Sigmoid colon (tissue), 7 donors: Measurements from ENCODE around the gene KLF5. TPM values are rescaled to one million over a fixed set of nuclear protein-coding genes. Genes with fewer than 3 reads are reported as not detected.

Experiments used
- DNase-seq: peaks from one replicate; pipeline ENCODE4 v3.0.0-alpha.2; 2019
- H3K27ac ChIP-seq, 4 donors: fragments of 200-600 bp; sonication (generic); one replicate each; pipeline ENCODE4 v1.5.1; 2016 to 2019; ENCODE audit warnings: mild to moderate bottlenecking in 1 of 4
- H3K27me3 ChIP-seq, 3 donors: fragments of 200-600 bp; sonication (generic); one replicate each; pipeline ENCODE4 v1.5.1; 2019; ENCODE audit warnings: mild to moderate bottlenecking in 1 of 3
- H3K36me3 ChIP-seq, 4 donors: fragments of 200-600 bp; sonication (generic); one replicate each; pipeline ENCODE4 v1.5.1; 2016 to 2019
- H3K4me1 ChIP-seq, 4 donors: fragments of 200-600 bp; sonication (generic); one replicate each; pipeline ENCODE4 v1.5.1; 2017 to 2019
- H3K4me3 ChIP-seq, 4 donors: fragments of 200-600 bp; sonication (generic); one replicate each; pipeline ENCODE4 v1.5.1; 2017 to 2019; ENCODE audit warnings: mild to moderate bottlenecking in 2 of 4, moderate library complexity in 1 of 4
- H3K9me3 ChIP-seq, 4 donors: fragments of 200-600 bp in 3 of 4; sonication (generic) in 3 of 4; one replicate each; pipeline versions ENCODE4 v1.5.1 to v1.6.1; 2013 to 2019
- CTCF ChIP-seq, 4 experiments: fragments of 450-650 bp in 3 of 4; fragments of 200-600 bp in 1 of 4; IDR thresholded peaks; one replicate each; pipeline ENCODE4 v1.5.1; 2016 to 2019; ENCODE audit warnings: antibody characterized with exemption in 4 of 4, mild to moderate bottlenecking in 3 of 4, moderate library complexity in 2 of 4
- EP300 ChIP-seq, 4 donors: sonication (generic); formaldehyde crosslinking; IDR thresholded peaks; one replicate each; pipeline ENCODE4 v1.6.1; 2017; ENCODE audit warnings: antibody characterized with exemption in 4 of 4
- POLR2A ChIP-seq, 2 donors: fragments of 450-650 bp; IDR thresholded peaks; one replicate each; pipeline ENCODE4 v1.6.1; 2016; ENCODE audit warnings: antibody characterized with exemption in 2 of 2, mild to moderate bottlenecking in 2 of 2, moderate library complexity in 2 of 2
- POLR2AphosphoS5 ChIP-seq, 4 donors: sonication (generic); formaldehyde crosslinking; IDR thresholded peaks; one replicate each; pipeline ENCODE4 v1.6.1; 2017; ENCODE audit warnings: antibody characterized with exemption in 4 of 4
- WGBS, 2 donors: extraction: QIAGEN DNeasy Blood & Tissue Kit; methylation state at CpG; one replicate each; pipeline ENCODE4 v1.1.7; 2013; 5-methylcytosine and 5-hydroxymethylcytosine counted together
- intact Hi-C: fragments of 100-400 bp; cut with DNase I; formaldehyde crosslinking; loops from one replicate; pipeline ENCODE4 v1.15.1; 2023
- polyA plus RNA-seq, 3 donors: library from polyadenylated mRNA; stranded (reverse); fragments of 200-250 nt; gene quantifications; one replicate each; pipeline ENCODE4 v1.2.3, GENCODE V29; 2013
- total RNA-seq, 4 donors: library from RNA; depleted of rRNA; stranded (reverse); fragments of >200 nt; gene quantifications; one replicate each; pipeline ENCODE4 v1.1.0, GENCODE V29; 2016
- donor health status: healthy with polysubstance abuse.
- donor health status: Bipolar disorder and iron deficiency.
- donor health status: healthy.

The KLF5 gene
- total and polyA plus RNA-seq, 7 donors, result 2.3 to 169 (median 3.6) TPM

- H3K36me3 ChIP-seq, result no peaks in the 10 kb centered on the region
- peaks cover 0 to 2% (median 0%) of the 10 kb centered on the region in 4 donors for H3K9me3 ChIP-seq
- TF ChIP-seq EP300 (IDR thresholded peaks at IDR 0.05) (no peak), POLR2AphosphoS5 (IDR thresholded peaks at IDR 0.05) (no peak), CTCF (IDR thresholded peaks at IDR 0.05) (no peak)
- intact Hi-C loops, result no loop called here
- H3K27ac ChIP-seq, result no peak overlapping the region
- no peaks in the 10 kb centered on the region for H3K4me1 ChIP-seq
- no peak for DNase-seq
- 28 to 68% methylated on average over 4 of the region's 4 CpGs for WGBS, 2 donors
- H3K27me3 ChIP-seq, result no peaks in the 10 kb centered on the region
- H3K4me3 ChIP-seq, result no peak overlapping the region
These were observed 24.1 kb downstream of the KLF5 start for GRCh38 chr13:73082895-73083294.

GRCh38 chr13:73088332-73088935 is 29.6 kb downstream of the KLF5 start:
- H3K27me3 ChIP-seq, result no peaks in the 10 kb centered on the region
- TF ChIP-seq EP300 (IDR thresholded peaks at IDR 0.05) (no peak), POLR2A (IDR thresholded peaks at IDR 0.05) (no peak)
- H3K9me3 ChIP-seq, result peaks cover 0 to 10% (median 0%) of the 10 kb centered on the region in 4 donors
- no peak for DNase-seq
- H3K4me3 ChIP-seq, result no peak overlapping the region
- no peaks in the 10 kb centered on the region for H3K36me3 ChIP-seq
- intact Hi-C loops, result no loop called here
- WGBS, 2 donors, result 85 to 95% methylated on average over 4 of the region's 4 CpGs
- no peaks in the 10 kb centered on the region for H3K4me1 ChIP-seq
- no peak overlapping the region for H3K27ac ChIP-seq

GRCh38 chr13:73089213-73089612 is 30.4 kb downstream of the KLF5 start:
- H3K36me3 ChIP-seq, result no peaks in the 10 kb centered on the region
- no peak for TF ChIP-seq EP300 (IDR thresholded peaks at IDR 0.05)
- no peak for TF ChIP-seq CTCF (IDR thresholded peaks at IDR 0.05)
- no peak for TF ChIP-seq POLR2A (IDR thresholded peaks at IDR 0.05)
- TF ChIP-seq POLR2AphosphoS5 (IDR thresholded peaks at IDR 0.05), result no peak
- H3K4me3 ChIP-seq, result no peak overlapping the region
- H3K27me3 ChIP-seq, result no peaks in the 10 kb centered on the region
- no peak for DNase-seq
- WGBS, 2 donors, result 80 to 93% methylated on average over 4 of the region's 4 CpGs
- no peaks in the 10 kb centered on the region for H3K4me1 ChIP-seq
- intact Hi-C loops, result no loop called here
- peaks cover 0 to 10% (median 0%) of the 10 kb centered on the region in 4 donors for H3K9me3 ChIP-seq
- no peak overlapping the region for H3K27ac ChIP-seq

GRCh38 chr13:73090116-73090822 is 31.5 kb downstream of the KLF5 start:
- H3K4me3 ChIP-seq, result no peak overlapping the region
- DNase-seq, result no peak
- H3K9me3 ChIP-seq, result peaks cover 0 to 10% (median 0%) of the 10 kb centered on the region in 4 donors
- 18 to 51% methylated on average over 8 of the region's 8 CpGs for WGBS, 2 donors
- TF ChIP-seq POLR2A (IDR thresholded peaks at IDR 0.05) (no peak), POLR2AphosphoS5 (IDR thresholded peaks at IDR 0.05) (no peak), CTCF (IDR thresholded peaks at IDR 0.05) (no peak), EP300 (IDR thresholded peaks at IDR 0.05) (no peak)
- intact Hi-C loops, result no loop called here
- no peaks in the 10 kb centered on the region for H3K36me3 ChIP-seq
- H3K27me3 ChIP-seq, result no peaks in the 10 kb centered on the region
- no peak overlapping the region for H3K27ac ChIP-seq
- no peaks in the 10 kb centered on the region for H3K4me1 ChIP-seq

GRCh38 chr13:73090823-73091187 is 32.0 kb downstream of the KLF5 start:
- H3K4me1 ChIP-seq, result no peaks in the 10 kb centered on the region
- no peaks in the 10 kb centered on the region for H3K27me3 ChIP-seq
- TF ChIP-seq CTCF (IDR thresholded peaks at IDR 0.05) (no peak), POLR2AphosphoS5 (IDR thresholded peaks at IDR 0.05) (no peak), POLR2A (IDR thresholded peaks at IDR 0.05) (no peak), EP300 (IDR thresholded peaks at IDR 0.05) (no peak)
- no peak overlapping the region for H3K27ac ChIP-seq
- H3K9me3 ChIP-seq, result peaks cover 0 to 10% (median 0%) of the 10 kb centered on the region in 4 donors
- WGBS, 2 donors, result 40 to 74% methylated on average over 1 of the region's 1 CpG
- DNase-seq, result no peak
- intact Hi-C loops, result no loop called here
- H3K4me3 ChIP-seq, result no peak overlapping the region
- no peaks in the 10 kb centered on the region for H3K36me3 ChIP-seq
